Measurements from ENCODE around the gene SLC35E3.
"Not testable (repeated sequence)": the region's sequence is repeated elsewhere in the genome, so short reads cannot be mapped to it uniquely, and the experiment has no call there.

Gene SLC35E3

GRCh38 chr12:68815232-68815927 is 69.4 kb downstream of the SLC35E3 start:
- no peak for DNase-seq

- DNase-seq: no peak
Observed at GRCh38 chr12:68815928-68816800, 70.2 kb downstream of the SLC35E3 start.

- DNase-seq: not testable (repeated sequence)
Observed at GRCh38 chr12:68819481-68819880, 73.5 kb downstream of the SLC35E3 start.

- DNase-seq: no peak
Observed at GRCh38 chr12:68821357-68822188, 75.6 kb downstream of the SLC35E3 start.

- no peak for DNase-seq
Observed at GRCh38 chr12:68823696-68824095, 77.7 kb downstream of the SLC35E3 start.

GRCh38 chr12:68824131-68824530 is 78.2 kb downstream of the SLC35E3 start:
- DNase-seq: no peak

- no peak for DNase-seq
Observed at GRCh38 chr12:68824597-68825250, 78.7 kb downstream of the SLC35E3 start.

GRCh38 chr12:68825569-68826217 is 79.7 kb downstream of the SLC35E3 start:
- DNase-seq: no peak

- DNase-seq: no peak
Observed at GRCh38 chr12:68827895-68828671, 82.1 kb downstream of the SLC35E3 start.

- DNase-seq: no peak
Observed at GRCh38 chr12:68828672-68829068, 82.7 kb downstream of the SLC35E3 start.

All from inflammatory macrophage treated with lipopolysaccharide for 1 hour (primary cell).